ENCODE measurements around the gene UBXN7.

GRCh38 chr3:196350067-196350466 is 82.2 kb downstream of the UBXN7 start:
- TF ChIP-seq CTCF (IDR thresholded peaks at IDR 0.05) (no peak), POLR2A (IDR thresholded peaks at IDR 0.05) (no peak), POLR2AphosphoS5 (IDR thresholded peaks at IDR 0.05) (no peak), EP300 (IDR thresholded peaks at IDR 0.05) (no peak)

Data from suprapubic skin (tissue), 4 donors.